Testis (tissue), 3 donors: ENCODE measurements around the gene SHC3. TPM values are rescaled to one million over a fixed set of nuclear protein-coding genes. Genes with fewer than 3 reads are reported as not detected.

ENCODE experiments used
- DNase-seq: peaks from one replicate; pipeline ENCODE4 v3.0.0-alpha.2; 2019
- H3K27ac ChIP-seq, 2 donors: fragments of 200-600 bp; sonication (generic); one replicate each; pipeline ENCODE4 v1.5.1; 2019
- H3K27me3 ChIP-seq: fragments of 200-600 bp; sonication (generic); one replicate; pipeline ENCODE4 v1.5.1; 2019
- H3K36me3 ChIP-seq: fragments of 200-600 bp; sonication (generic); one replicate; pipeline ENCODE4 v1.5.1; 2017; ENCODE audit warnings: low read depth; ENCODE audit errors: missing control alignments
- H3K4me1 ChIP-seq: fragments of 200-600 bp; sonication (generic); one replicate; pipeline ENCODE4 v1.5.1; 2019
- H3K4me3 ChIP-seq, 2 donors: fragments of 200-600 bp; sonication (generic); one replicate each; pipeline ENCODE4 v1.5.1; 2017 to 2019
- H3K9me3 ChIP-seq: fragments of 200-600 bp; sonication (generic); one replicate; pipeline ENCODE4 v1.5.1; 2017
- POLR2A ChIP-seq: fragments of 450-650 bp; IDR thresholded peaks from one replicate; pipeline ENCODE4 v1.6.1; 2017; ENCODE audit warnings: antibody characterized with exemption, mild to moderate bottlenecking, moderate library complexity
- whole genome bisulfite sequencing, 2 donors: methylation state at CpG; one replicate each; pipeline ENCODE4 v1.1.5; 2018; 5-methylcytosine and 5-hydroxymethylcytosine counted together
- intact Hi-C: fragments of 100-400 bp; cut with DNase I; formaldehyde crosslinking; loops from one replicate; pipeline ENCODE4 v1.15.1; 2023; ENCODE audit warnings: low total_unique reads
- polyA plus RNA-seq: library from polyadenylated mRNA; stranded (reverse); fragments of 350-450 nt; fragmentation: Illumina TruSeq; extraction: RNeasy Lipid Tissue Mini Kit (QIAGEN cat#74804); gene quantifications from one replicate; pipeline ENCODE4 v1.2.3, GENCODE V29; 2014; ENCODE audit warnings: low read depth, low replicate concordance; ENCODE audit not compliant: insufficient read depth
- total RNA-seq, 2 donors: library from RNA; depleted of rRNA; stranded (reverse); fragments of >200 nt; gene quantifications; one replicate each; pipeline ENCODE4 v1.2.3, GENCODE V29; 2016
- TF ChIP-seq, protein P1 (sequence below), 3 experiments: fragments of 450-650 bp in 2 of 3; fragments of 200-600 bp in 1 of 3; sonication (generic) in 1 of 3; IDR thresholded peaks; one replicate each; pipeline ENCODE4 v1.5.1; 2016 to 2019; ENCODE audit warnings: antibody characterized with exemption in 3 of 3, mild to moderate bottlenecking in 2 of 3, moderate library complexity in 1 of 3

The SHC3 gene
- total and polyA plus RNA-seq, 3 donors from 2014 or later = 0.37 to 0.87 (median 0.82) TPM

DNA sequence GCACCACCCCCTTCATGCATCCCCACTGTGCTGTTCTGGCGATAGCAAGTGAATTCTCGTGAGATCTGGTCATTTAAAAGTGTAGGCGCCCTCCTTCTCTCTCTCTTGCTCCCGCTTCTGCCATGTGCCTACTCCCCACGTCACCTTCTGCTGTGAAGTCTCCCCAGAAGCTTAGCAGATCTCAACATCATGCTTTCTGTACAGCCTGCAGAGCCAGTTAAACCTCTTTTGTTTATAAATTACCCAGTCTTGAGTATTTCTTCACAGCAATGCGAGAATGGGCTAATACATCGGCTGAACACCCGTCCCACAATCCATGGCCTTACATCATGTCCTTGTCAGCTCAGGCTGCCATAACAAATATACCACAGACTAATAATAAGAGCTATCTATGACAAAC is 17.4 kb downstream of the SHC3 start:
- WGBS, 2 donors = 88 to 94% methylated on average over 8 of the region's 8 CpGs

GRCh38 chr9:89160806-89161205 is 17.8 kb downstream of the SHC3 start:
- Histone ChIP-seq H3K4me3 (no peak overlapping the region), H3K27me3 (no peaks in the 10 kb centered on the region), H3K4me1 (no peaks in the 10 kb centered on the region), H3K9me3 (no peaks in the 10 kb centered on the region), H3K27ac (no peak overlapping the region), H3K36me3 (no peaks in the 10 kb centered on the region)
- intact Hi-C loops = no loop called here
- WGBS, 2 donors = 84 to 90% methylated on average over 5 of the region's 5 CpGs
- TF ChIP-seq POLR2A = no peak
- TF ChIP-seq, protein P1, sequence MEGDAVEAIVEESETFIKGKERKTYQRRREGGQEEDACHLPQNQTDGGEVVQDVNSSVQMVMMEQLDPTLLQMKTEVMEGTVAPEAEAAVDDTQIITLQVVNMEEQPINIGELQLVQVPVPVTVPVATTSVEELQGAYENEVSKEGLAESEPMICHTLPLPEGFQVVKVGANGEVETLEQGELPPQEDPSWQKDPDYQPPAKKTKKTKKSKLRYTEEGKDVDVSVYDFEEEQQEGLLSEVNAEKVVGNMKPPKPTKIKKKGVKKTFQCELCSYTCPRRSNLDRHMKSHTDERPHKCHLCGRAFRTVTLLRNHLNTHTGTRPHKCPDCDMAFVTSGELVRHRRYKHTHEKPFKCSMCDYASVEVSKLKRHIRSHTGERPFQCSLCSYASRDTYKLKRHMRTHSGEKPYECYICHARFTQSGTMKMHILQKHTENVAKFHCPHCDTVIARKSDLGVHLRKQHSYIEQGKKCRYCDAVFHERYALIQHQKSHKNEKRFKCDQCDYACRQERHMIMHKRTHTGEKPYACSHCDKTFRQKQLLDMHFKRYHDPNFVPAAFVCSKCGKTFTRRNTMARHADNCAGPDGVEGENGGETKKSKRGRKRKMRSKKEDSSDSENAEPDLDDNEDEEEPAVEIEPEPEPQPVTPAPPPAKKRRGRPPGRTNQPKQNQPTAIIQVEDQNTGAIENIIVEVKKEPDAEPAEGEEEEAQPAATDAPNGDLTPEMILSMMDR (IDR thresholded peaks at IDR 0.05) = no peak
- no peak for DNase-seq

More for the DNA sequence above, 17.4 kb downstream of the SHC3 start:
- intact Hi-C loops = no loop called here
- H3K9me3 ChIP-seq = no peaks in the 10 kb centered on the region
- no peak overlapping the region for H3K4me3 ChIP-seq
- DNase-seq = no peak
- no peak for TF ChIP-seq POLR2A
- TF ChIP-seq, protein P1 (IDR thresholded peaks at IDR 0.05) = no peak
- no peaks in the 10 kb centered on the region for H3K4me1 ChIP-seq
- H3K36me3 ChIP-seq = no peaks in the 10 kb centered on the region
- H3K27ac ChIP-seq = no peak overlapping the region
- H3K27me3 ChIP-seq = no peaks in the 10 kb centered on the region

DNA sequence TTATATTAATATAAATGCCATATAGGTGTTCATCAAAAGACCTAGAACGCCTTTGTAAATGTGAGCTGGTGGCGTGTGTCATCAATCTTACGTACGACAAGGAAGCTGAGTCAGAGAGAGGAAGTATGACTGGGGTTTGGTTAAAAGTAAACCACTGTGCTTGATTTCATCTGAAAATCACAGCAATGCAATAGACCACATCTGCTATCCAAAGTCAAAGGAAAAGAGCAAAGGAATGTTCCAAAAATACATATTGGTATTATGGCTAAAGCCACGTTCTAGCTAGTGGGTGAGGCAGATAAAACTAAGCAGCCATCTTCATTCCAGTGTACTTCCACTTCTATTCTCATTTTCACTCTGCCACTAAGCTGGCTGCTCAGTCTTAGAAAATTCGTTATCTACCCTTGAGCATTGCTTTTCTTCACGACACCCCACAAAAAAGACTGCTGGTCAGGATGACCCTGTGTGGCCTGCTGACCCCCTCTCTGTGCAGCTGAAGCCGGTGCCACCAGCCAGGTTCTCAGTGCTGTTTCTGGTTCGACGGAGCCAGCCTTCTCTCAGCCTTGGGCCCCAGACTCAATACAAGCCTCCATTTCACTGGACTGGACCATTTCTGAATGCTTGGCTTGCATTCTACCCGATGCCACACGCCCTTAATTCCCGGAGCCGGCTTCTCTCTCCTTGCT is 23.8 kb downstream of the SHC3 start:
- no peaks in the 10 kb centered on the region for H3K9me3 ChIP-seq
- H3K4me1 ChIP-seq = no peaks in the 10 kb centered on the region
- no peak overlapping the region for H3K4me3 ChIP-seq
- H3K27ac ChIP-seq = no peak overlapping the region
- TF ChIP-seq, protein P1 (IDR thresholded peaks at IDR 0.05) = no peak
- 85 to 89% methylated on average over 14 of the region's 14 CpGs for WGBS, 2 donors
- H3K27me3 ChIP-seq = no peaks in the 10 kb centered on the region
- intact Hi-C loops = no loop called here
- DNase-seq = no peak
- no peaks in the 10 kb centered on the region for H3K36me3 ChIP-seq

- TF ChIP-seq POLR2A = no peak
- TF ChIP-seq, protein P1 (IDR thresholded peaks at IDR 0.05) = no peak
- no peak overlapping the region for H3K27ac ChIP-seq
- WGBS, 2 donors = 85 to 90% methylated on average over 4 of the region's 4 CpGs
- H3K4me3 ChIP-seq = no peak overlapping the region
- no peaks in the 10 kb centered on the region for H3K9me3 ChIP-seq
- H3K4me1 ChIP-seq = no peaks in the 10 kb centered on the region
- H3K36me3 ChIP-seq = no peaks in the 10 kb centered on the region
- DNase-seq = no peak
- no peaks in the 10 kb centered on the region for H3K27me3 ChIP-seq
- intact Hi-C loops = no loop called here
Observed at GRCh38 chr9:89154218-89154617, 24.4 kb downstream of the SHC3 start.
